Peyer's patch (tissue), 4 donors: ENCODE measurements around the gene TMIE.

Source experiments
- CTCF ChIP-seq, 6 experiments: fragments of 450-650 bp in 4 of 6; fragments of 200-600 bp in 2 of 6; sonication (generic) in 1 of 6; IDR thresholded peaks; one replicate each; pipeline ENCODE4 v1.5.1; 2017 to 2019; ENCODE audit warnings: antibody characterized with exemption in 6 of 6, mild to moderate bottlenecking in 3 of 6, moderate library complexity in 1 of 6
- POLR2A ChIP-seq, 2 donors: fragments of 450-650 bp; IDR thresholded peaks; one replicate each; pipeline ENCODE4 v1.5.1; 2017; ENCODE audit warnings: antibody characterized with exemption in 2 of 2, mild to moderate bottlenecking in 2 of 2, moderate library complexity in 2 of 2

DNA sequence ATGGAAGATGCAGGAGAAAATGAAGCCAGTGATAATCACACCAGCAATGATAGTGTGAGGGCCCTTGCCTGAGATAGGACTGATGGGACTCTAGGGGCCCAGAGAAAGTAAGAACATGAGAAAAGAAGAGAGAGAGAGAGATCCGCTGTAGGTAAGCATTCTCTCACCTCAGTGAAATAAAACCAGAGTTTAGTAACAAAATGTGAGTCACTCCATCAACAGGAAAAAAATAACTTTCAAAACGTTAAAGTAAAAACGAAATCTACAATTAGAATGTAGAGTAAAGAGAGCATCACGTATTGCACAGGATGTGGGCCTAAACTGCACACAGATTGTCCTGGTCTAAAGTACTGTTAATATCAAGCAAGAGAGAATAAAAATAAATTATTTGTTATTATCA lies 23.2 kb downstream of the TMIE start:
- TF ChIP-seq CTCF (IDR thresholded peaks at IDR 0.05) (no peak), POLR2A (IDR thresholded peaks at IDR 0.05) (no peak)
